ENCODE measurements around the gene STX16. TPM values are rescaled to one million over a fixed set of nuclear protein-coding genes. Genes with fewer than 3 reads are reported as not detected.

STX16 gene
- total and polyA plus RNA-seq, 9 of the 15 experiments (the other 6 are each of a cell fraction or from before 2014, with no cell fraction given), result 4.4 to 43.5 (median 14.7) TPM

GRCh38 chr20:58619864-58620431 is 31.1 kb upstream of the STX16 start (continued):
- TF ChIP-seq ZNF707 (CRISPR knock-in tag; conservative IDR thresholded peaks at IDR 0.05) (no peak), HDGF (IDR thresholded peaks at IDR 0.05) (no peak), KDM5B (IDR thresholded peaks at IDR 0.05; ENCODE audit: insufficient replicate concordance, low read depth, low read length) (peak; percentile 76), NFXL1 (CRISPR knock-in tag; IDR thresholded peaks at IDR 0.05) (no peak), LCOR (CRISPR knock-in tag; IDR thresholded peaks at IDR 0.05) (peak; percentile 70; the same call in 1 of the 2 replicates), NONO (IDR thresholded peaks at IDR 0.05; ENCODE audit: low read depth in 2 of 2, low read length in 1 of 2) (no peak), ZBTB33 (CRISPR knock-in tag; IDR thresholded peaks at IDR 0.05) (no peak), ILK (tag; IDR thresholded peaks at IDR 0.05; ENCODE audit: borderline replicate concordance, low read depth) (no peak), ZNF431 (CRISPR knock-in tag; IDR thresholded peaks at IDR 0.05) (no peak), EWSR1 (IDR thresholded peaks at IDR 0.05; ENCODE audit: borderline replicate concordance, low read depth, partially characterized antibody) (no peak), CREM (IDR thresholded peaks at IDR 0.05; ENCODE audit: low read depth) (peak; percentile 4; the same call in 1 of the 2 replicates), CBFA2T3 (IDR thresholded peaks at IDR 0.05) (no peak), LARP7 (IDR thresholded peaks at IDR 0.05) (no peak), RBM39 (optimal IDR thresholded peaks at IDR 0.05; ENCODE audit: low read depth, low read length) (no peak), HIVEP1 (CRISPR knock-in tag; IDR thresholded peaks at IDR 0.05) (no peak), MCM5 (IDR thresholded peaks at IDR 0.05; ENCODE audit: low read depth) (no peak)
- TF ChIP-seq, protein P1, sequence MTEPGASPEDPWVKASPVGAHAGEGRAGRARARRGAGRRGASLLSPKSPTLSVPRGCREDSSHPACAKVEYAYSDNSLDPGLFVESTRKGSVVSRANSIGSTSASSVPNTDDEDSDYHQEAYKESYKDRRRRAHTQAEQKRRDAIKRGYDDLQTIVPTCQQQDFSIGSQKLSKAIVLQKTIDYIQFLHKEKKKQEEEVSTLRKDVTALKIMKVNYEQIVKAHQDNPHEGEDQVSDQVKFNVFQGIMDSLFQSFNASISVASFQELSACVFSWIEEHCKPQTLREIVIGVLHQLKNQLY (CRISPR knock-in tag; conservative IDR thresholded peaks at IDR 0.05), result no peak
- TF ChIP-seq, protein P2, sequence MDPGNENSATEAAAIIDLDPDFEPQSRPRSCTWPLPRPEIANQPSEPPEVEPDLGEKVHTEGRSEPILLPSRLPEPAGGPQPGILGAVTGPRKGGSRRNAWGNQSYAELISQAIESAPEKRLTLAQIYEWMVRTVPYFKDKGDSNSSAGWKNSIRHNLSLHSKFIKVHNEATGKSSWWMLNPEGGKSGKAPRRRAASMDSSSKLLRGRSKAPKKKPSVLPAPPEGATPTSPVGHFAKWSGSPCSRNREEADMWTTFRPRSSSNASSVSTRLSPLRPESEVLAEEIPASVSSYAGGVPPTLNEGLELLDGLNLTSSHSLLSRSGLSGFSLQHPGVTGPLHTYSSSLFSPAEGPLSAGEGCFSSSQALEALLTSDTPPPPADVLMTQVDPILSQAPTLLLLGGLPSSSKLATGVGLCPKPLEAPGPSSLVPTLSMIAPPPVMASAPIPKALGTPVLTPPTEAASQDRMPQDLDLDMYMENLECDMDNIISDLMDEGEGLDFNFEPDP (CRISPR knock-in tag; IDR thresholded peaks at IDR 0.05), result no peak
- TF ChIP-seq, protein P3, sequence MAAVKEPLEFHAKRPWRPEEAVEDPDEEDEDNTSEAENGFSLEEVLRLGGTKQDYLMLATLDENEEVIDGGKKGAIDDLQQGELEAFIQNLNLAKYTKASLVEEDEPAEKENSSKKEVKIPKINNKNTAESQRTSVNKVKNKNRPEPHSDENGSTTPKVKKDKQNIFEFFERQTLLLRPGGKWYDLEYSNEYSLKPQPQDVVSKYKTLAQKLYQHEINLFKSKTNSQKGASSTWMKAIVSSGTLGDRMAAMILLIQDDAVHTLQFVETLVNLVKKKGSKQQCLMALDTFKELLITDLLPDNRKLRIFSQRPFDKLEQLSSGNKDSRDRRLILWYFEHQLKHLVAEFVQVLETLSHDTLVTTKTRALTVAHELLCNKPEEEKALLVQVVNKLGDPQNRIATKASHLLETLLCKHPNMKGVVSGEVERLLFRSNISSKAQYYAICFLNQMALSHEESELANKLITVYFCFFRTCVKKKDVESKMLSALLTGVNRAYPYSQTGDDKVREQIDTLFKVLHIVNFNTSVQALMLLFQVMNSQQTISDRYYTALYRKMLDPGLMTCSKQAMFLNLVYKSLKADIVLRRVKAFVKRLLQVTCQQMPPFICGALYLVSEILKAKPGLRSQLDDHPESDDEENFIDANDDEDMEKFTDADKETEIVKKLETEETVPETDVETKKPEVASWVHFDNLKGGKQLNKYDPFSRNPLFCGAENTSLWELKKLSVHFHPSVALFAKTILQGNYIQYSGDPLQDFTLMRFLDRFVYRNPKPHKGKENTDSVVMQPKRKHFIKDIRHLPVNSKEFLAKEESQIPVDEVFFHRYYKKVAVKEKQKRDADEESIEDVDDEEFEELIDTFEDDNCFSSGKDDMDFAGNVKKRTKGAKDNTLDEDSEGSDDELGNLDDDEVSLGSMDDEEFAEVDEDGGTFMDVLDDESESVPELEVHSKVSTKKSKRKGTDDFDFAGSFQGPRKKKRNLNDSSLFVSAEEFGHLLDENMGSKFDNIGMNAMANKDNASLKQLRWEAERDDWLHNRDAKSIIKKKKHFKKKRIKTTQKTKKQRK (IDR thresholded peaks at IDR 0.05; ENCODE audit: borderline replicate concordance, low read depth, low read length), result no peak
